Karpas-422 (cell line): Measurements from ENCODE around the gene UST. TPM values are rescaled to one million over a fixed set of nuclear protein-coding genes. Genes with fewer than 3 reads are reported as not detected.

Source experiments
- DNase-seq: peaks from one replicate; pipeline ENCODE4 v3.0.0-alpha.2; 2015
- H2AFZ ChIP-seq: fragments of 200-600 bp; sonication (generic); 2 replicates; pipeline ENCODE4 v1.6.1; 2014; ENCODE audit warnings: antibody characterized with exemption, low read length, mixed read lengths
- H3K27ac ChIP-seq: fragments of 200-600 bp; sonication (generic); 2 replicates; pipeline ENCODE4 v1.5.1; 2014; ENCODE audit warnings: mild to moderate bottlenecking, low read length, moderate library complexity
- H3K27me3 ChIP-seq: fragments of 200-600 bp; sonication (generic); 2 replicates; pipeline ENCODE4 v1.6.1; 2014; ENCODE audit warnings: low read length, mixed read lengths
- H3K36me3 ChIP-seq: fragments of 200-600 bp; sonication (generic); 2 replicates; pipeline ENCODE4 v1.6.1; 2014; ENCODE audit warnings: low read length, mixed read lengths; ENCODE audit not compliant: insufficient read depth
- H3K4me1 ChIP-seq: fragments of 200-600 bp; sonication (generic); 2 replicates; pipeline ENCODE4 v1.6.1; 2014; ENCODE audit warnings: mild to moderate bottlenecking, low read length, mixed read lengths
- H3K4me2 ChIP-seq: fragments of 200-600 bp; sonication (generic); 2 replicates; pipeline ENCODE4 v1.6.1; 2014; ENCODE audit warnings: low read length, low read depth, mild to moderate bottlenecking; ENCODE audit not compliant: poor library complexity, severe bottlenecking
- H3K4me3 ChIP-seq: fragments of 200-600 bp; sonication (generic); 2 replicates; pipeline ENCODE4 v1.5.1; 2014; ENCODE audit warnings: mild to moderate bottlenecking, antibody characterized with exemption, low read length, mixed read lengths
- H3K79me2 ChIP-seq: fragments of 200-600 bp; sonication (generic); 2 replicates; pipeline ENCODE4 v1.6.1; 2014; ENCODE audit warnings: mild to moderate bottlenecking, low read length, mixed read lengths
- H3K9ac ChIP-seq: fragments of 200-600 bp; sonication (generic); 2 replicates; pipeline ENCODE4 v1.6.0; 2014; ENCODE audit warnings: low read length
- H3K9me2 ChIP-seq: fragments of 200-600 bp; sonication (generic), shearing (Covaris generic); replicated peaks from 2 replicates; pipeline ENCODE4 v1.6.0; 2014; ENCODE audit warnings: mild to moderate bottlenecking, low read length, moderate library complexity; ENCODE audit not compliant: insufficient read depth
- H3K9me3 ChIP-seq: fragments of 300-700, 200-600 bp; sonication (generic); 2 replicates; pipeline ENCODE4 v1.6.1; 2014; ENCODE audit warnings: low read length, mixed read lengths
- H4K20me1 ChIP-seq: fragments of 200-600 bp; sonication (generic); 2 replicates; pipeline ENCODE4 v1.6.1; 2014; ENCODE audit warnings: mild to moderate bottlenecking, antibody characterized with exemption, low read length, low read depth; ENCODE audit not compliant: insufficient read depth
- total RNA-seq: library from RNA; depleted of rRNA; stranded (reverse); fragments of >200 nt; shearing (Covaris generic); gene quantifications from 2 replicates; pipeline ENCODE4 v1.2.3, GENCODE V29; 2014; ENCODE audit warnings: low replicate concordance

UST gene
- total RNA-seq, 1 experiment from 2014 or later, result 0.15 TPM

DNA sequence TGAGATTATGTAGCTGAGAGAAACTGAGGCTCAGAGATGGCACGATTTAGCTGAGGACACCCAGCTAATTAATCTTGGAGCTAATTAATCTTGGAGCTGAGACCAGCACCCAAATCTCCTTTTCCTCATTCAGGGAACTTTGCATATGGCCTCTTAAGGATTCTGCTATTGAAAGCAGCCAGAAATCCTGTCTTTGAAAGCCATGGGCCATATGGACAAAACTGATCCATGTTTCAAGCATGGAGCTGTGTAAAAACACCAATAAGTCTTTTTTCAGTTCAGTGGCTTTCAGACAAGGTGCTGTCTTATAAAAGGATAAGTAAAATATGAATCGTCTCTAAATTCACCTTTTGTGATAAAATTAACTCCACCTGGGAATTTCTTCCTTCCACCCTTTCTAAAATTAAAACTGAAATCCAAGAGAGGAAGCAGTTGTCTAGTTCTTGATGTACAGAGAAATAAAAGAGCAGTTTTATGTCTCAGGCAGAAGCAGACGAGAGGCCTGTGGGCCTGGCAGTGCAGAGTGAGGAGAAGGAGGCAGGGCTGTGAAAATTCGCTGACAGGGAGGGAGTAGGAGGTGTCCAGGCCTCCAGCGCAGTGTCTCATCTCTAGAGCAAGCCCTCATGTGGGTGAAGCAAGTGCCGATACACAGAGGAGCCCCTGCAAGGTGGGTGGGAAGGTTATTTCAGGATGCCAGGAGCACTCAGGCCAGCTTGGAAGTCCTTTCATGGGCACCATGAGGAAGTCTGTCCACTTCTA, 266.9 kb downstream of the UST start:
- no peaks in the 10 kb centered on the region for H3K9me2 ChIP-seq
- H3K9me3 ChIP-seq, result no peaks in the 10 kb centered on the region
- no peaks in the 10 kb centered on the region for H3K27me3 ChIP-seq
- H3K36me3 ChIP-seq, result no peaks in the 10 kb centered on the region
- no peaks in the 10 kb centered on the region for H3K79me2 ChIP-seq
- no peak for DNase-seq
- no peak overlapping the region for H3K4me2 ChIP-seq
- H2AFZ ChIP-seq, result no peak overlapping the region
- H3K4me1 ChIP-seq, result no peaks in the 10 kb centered on the region
- no peaks in the 10 kb centered on the region for H4K20me1 ChIP-seq
- no peak overlapping the region for H3K9ac ChIP-seq
- no peak overlapping the region for H3K27ac ChIP-seq
- no peak overlapping the region for H3K4me3 ChIP-seq

DNA sequence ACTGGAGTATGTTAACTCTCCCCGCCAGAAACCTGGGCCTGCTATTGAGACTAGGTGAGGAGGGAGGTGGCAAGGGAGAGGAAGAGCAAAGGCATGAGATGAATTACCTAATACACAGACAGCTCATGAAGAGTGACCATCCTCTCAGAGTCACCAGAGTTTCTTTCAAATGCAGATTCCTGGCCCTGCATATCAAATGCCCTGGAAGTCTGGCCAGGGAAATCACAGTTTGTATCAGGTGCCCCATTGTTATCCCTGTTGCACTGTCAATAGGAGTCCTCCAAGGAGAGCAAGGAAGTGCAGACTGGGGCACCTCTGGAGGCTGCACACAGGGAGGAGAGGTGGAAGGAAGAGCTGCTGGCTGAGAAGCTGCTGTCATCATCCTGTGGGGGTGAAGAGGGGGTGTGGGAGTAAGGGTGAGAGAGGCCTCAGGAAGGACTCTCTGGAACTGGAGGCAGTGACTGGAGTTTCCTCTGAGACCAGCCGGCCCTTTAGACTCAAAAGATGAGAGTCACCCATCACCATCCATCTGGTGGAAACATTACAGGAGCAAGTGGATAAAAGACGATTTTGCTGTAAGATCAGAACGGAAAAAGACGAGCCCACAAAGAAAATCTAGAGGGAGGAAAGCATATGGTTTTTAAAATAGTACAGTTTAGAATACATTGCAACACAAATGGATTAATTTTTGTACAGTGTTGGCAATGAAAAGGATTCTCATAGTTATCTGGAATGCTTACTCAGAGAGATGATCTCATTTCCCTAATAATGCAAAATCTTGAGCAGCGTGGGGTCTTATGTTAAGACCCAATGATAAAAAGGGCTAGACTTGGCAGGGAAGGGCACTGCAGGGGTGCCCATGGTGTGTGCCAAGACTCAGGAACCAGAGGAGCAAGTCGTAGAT, 268.1 kb downstream of the UST start:
- Histone ChIP-seq H3K4me1 (no peaks in the 10 kb centered on the region), H3K9me3 (no peaks in the 10 kb centered on the region), H3K79me2 (no peaks in the 10 kb centered on the region), H3K9ac (no peak overlapping the region), H3K27ac (no peak overlapping the region), H4K20me1 (no peaks in the 10 kb centered on the region), H3K36me3 (no peaks in the 10 kb centered on the region), H3K9me2 (no peaks in the 10 kb centered on the region), H3K27me3 (no peaks in the 10 kb centered on the region), H3K4me3 (no peak overlapping the region), H2AFZ (no peak overlapping the region), H3K4me2 (no peak overlapping the region)
- no peak for DNase-seq

DNA sequence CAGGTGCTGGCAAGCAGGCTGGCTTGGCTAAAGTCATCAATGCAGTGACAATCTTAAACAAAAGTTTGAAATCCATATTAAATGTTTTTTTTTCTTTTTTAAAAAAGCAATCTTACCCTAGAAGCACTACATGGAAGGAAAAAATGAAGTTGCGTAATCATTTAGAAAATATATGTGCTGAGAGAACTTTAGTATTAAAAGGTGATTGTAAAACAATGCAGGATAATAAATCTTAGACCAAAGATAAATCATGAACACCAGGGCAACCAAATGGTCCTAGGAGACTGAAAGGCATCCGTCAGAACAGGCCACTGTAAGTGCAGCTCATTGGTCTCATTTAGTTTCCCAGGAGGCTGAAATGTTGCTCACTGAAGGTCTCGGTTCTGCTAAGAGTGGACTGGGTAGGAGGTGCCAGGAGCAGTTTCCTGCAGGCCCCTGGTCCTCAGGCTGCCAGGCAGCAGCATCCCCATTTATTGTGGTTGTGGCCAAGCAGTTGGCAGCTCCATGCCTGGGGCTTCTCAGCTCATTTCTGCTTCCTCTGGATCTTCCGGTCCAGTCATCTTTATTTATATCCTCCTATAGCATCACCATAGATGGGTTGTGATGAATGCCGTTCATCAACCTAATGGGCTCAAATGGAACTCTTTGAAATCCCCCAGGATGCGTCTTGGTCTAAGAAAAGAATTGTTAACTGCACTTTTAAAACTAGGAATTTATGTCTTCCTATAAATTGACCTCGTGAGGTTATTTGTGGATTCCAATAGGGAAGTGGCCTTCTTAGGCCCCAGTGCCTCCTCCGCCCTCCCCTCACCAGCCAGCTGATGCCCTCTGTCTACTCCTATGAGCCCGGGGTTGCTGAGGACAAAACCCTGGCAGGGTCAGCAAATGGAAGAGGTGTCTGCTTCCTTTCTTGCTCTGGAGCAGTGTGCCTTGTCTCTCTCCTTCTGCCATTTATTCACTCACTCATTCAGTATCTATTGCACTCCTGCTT, 269.0 kb downstream of the UST start:
- H3K79me2 ChIP-seq, result no peaks in the 10 kb centered on the region
- H3K4me3 ChIP-seq, result no peak overlapping the region
- no peaks in the 10 kb centered on the region for H3K36me3 ChIP-seq
- H3K27me3 ChIP-seq, result no peaks in the 10 kb centered on the region
- H3K4me2 ChIP-seq, result no peak overlapping the region
- H3K4me1 ChIP-seq, result no peaks in the 10 kb centered on the region
- no peak overlapping the region for H3K27ac ChIP-seq
- DNase-seq, result no peak
- H4K20me1 ChIP-seq, result no peaks in the 10 kb centered on the region
- H3K9me3 ChIP-seq, result no peaks in the 10 kb centered on the region
- no peak overlapping the region for H2AFZ ChIP-seq
- H3K9me2 ChIP-seq, result no peaks in the 10 kb centered on the region
- no peak overlapping the region for H3K9ac ChIP-seq

DNA sequence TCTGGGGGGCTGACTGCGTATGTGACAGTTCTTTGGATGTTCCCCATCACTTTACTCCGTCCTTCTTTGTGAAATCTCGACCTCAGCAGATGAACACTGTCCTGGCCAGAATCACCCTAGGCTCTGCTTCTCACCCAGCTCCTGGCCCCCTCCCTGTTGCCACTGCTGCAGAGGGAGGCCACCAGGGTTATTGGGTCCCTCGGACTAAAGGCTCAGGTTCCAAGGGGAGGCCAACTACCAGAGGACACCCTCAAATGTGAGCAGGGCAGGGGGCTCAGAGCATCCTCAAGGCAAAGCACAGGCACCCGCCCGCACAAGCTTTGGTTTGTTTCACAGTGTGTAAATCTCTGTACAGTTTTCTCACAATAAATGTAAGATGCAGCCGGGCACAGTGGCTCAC, 269.9 kb downstream of the UST start:
- Histone ChIP-seq H2AFZ (no peak overlapping the region), H4K20me1 (no peaks in the 10 kb centered on the region), H3K27me3 (no peaks in the 10 kb centered on the region), H3K9me2 (no peaks in the 10 kb centered on the region), H3K79me2 (no peaks in the 10 kb centered on the region), H3K9ac (no peak overlapping the region), H3K4me3 (no peak overlapping the region), H3K4me2 (no peak overlapping the region), H3K36me3 (no peaks in the 10 kb centered on the region), H3K27ac (no peak overlapping the region), H3K4me1 (no peaks in the 10 kb centered on the region), H3K9me3 (no peaks in the 10 kb centered on the region)
- DNase-seq, result no peak

DNA sequence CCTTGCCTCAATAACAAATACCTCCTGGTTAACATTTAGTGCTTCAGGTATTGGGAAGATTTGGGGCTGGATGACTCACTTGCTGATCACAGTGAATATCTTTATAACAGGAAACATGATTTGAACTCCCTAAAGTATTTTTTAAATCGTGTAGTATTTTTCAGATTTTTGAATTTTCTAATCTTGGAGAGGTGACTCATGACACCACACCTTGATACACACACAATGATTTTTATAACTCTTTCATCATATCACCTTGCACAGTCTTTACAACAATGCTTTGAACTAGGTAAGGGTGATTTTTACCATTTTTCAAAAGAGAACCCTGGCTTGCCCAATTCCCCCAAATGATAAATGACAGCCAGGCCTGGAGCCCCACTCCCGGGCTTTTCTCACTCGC, 273.5 kb downstream of the UST start:
- Histone ChIP-seq H3K4me3 (no peak overlapping the region), H3K4me2 (no peak overlapping the region), H4K20me1 (no peaks in the 10 kb centered on the region), H3K36me3 (no peaks in the 10 kb centered on the region), H3K9ac (no peak overlapping the region), H3K4me1 (no peaks in the 10 kb centered on the region), H2AFZ (no peak overlapping the region), H3K9me3 (no peaks in the 10 kb centered on the region), H3K27me3 (no peaks in the 10 kb centered on the region), H3K79me2 (no peaks in the 10 kb centered on the region), H3K27ac (no peak overlapping the region), H3K9me2 (no peaks in the 10 kb centered on the region)
- DNase-seq, result no peak

DNA sequence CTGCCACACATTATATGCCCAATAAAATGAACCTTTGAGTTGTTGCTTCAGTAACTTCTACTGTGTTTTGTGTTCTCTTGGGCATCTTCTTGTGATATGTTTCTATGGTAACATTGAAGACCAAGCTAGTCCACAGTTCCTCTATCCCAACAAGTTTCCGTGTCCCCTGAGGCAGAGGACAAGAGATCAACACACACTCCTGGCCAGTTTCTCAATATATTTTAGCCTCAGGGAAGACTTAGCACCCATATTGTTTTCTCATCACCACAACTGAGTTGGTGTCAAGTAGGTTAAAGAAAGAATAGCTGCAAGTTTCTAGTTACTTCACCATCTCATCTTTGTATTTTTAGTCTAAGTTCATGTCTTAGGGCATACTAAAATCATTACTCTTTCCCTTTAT, 277.5 kb downstream of the UST start:
- H3K9ac ChIP-seq, result no peak overlapping the region

DNA sequence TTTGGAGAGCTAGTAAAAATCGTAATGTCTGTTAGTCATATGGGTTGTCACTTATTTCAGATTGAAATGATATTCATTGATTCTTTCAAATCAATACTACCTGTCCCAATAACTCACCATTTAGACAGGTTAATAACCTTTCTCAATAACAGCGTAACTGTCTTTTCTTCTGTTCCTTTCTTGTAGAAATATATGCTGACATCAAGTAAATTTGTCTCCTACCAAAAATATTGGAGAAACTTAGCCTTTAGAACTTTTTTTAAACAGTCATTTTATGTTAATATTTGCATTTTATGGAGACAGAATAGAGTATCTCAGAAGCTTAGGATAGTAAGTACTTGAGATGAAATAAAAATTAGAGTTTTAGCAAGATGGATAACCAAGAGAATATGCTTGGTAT, 278.2 kb downstream of the UST start:
- Histone ChIP-seq H4K20me1 (no peaks in the 10 kb centered on the region), H3K36me3 (no peaks in the 10 kb centered on the region), H3K4me2 (no peak overlapping the region), H3K4me3 (no peak overlapping the region), H2AFZ (no peak overlapping the region), H3K9me2 (no peaks in the 10 kb centered on the region), H3K27me3 (no peaks in the 10 kb centered on the region), H3K79me2 (no peaks in the 10 kb centered on the region), H3K9ac (no peak overlapping the region), H3K4me1 (no peaks in the 10 kb centered on the region; the same call in 1 of the 2 replicates), H3K9me3 (peaks cover 7% of the 10 kb centered on the region; the same call in 1 of the 2 replicates), H3K27ac (no peak overlapping the region)
- DNase-seq, result no peak

More for the DNA sequence above, 277.5 kb downstream of the UST start:
- no peak overlapping the region for H3K27ac ChIP-seq
- H3K4me1 ChIP-seq, result no peaks in the 10 kb centered on the region; the same call in 1 of the 2 replicates
- H3K4me3 ChIP-seq, result no peak overlapping the region
- no peaks in the 10 kb centered on the region for H3K9me2 ChIP-seq
- H3K27me3 ChIP-seq, result no peaks in the 10 kb centered on the region
- H4K20me1 ChIP-seq, result no peaks in the 10 kb centered on the region
- no peak overlapping the region for H2AFZ ChIP-seq
- H3K4me2 ChIP-seq, result no peak overlapping the region
- no peaks in the 10 kb centered on the region for H3K79me2 ChIP-seq
- peaks cover 7% of the 10 kb centered on the region; the same call in 1 of the 2 replicates for H3K9me3 ChIP-seq
- DNase-seq, result no peak
- H3K36me3 ChIP-seq, result no peaks in the 10 kb centered on the region
